ENCODE results near the gene NT5C.

Gene NT5C

GRCh38 chr17:75097865-75098264 is 33.7 kb downstream of the NT5C start:
- Histone ChIP-seq H3K9me3 (replicated peaks in 1 of 11) (no peaks in the 10 kb centered on the region), H4K20me1 (peaks cover 0 to 5% (median 0%) of the 10 kb centered on the region in 11 experiments; a peak in 2 of 22 replicates), H3K27me3 (no peaks in the 10 kb centered on the region), H3K36me3 (peaks cover 0 to 46% (median 11%) of the 10 kb centered on the region in 11 experiments; a peak in 15 of 22 replicates), H3K4me1 (peaks cover 11 to 55% (median 35%) of the 10 kb centered on the region in 10 experiments), H3K4me2 (no peak overlapping the region), H3K9ac (no peak overlapping the region), H3K27ac (no peak overlapping the region), H3K4me3 (no peak overlapping the region)
- no peak for TF ChIP-seq Cebpa-rat (IDR thresholded peaks at IDR 0.05)

DNA sequence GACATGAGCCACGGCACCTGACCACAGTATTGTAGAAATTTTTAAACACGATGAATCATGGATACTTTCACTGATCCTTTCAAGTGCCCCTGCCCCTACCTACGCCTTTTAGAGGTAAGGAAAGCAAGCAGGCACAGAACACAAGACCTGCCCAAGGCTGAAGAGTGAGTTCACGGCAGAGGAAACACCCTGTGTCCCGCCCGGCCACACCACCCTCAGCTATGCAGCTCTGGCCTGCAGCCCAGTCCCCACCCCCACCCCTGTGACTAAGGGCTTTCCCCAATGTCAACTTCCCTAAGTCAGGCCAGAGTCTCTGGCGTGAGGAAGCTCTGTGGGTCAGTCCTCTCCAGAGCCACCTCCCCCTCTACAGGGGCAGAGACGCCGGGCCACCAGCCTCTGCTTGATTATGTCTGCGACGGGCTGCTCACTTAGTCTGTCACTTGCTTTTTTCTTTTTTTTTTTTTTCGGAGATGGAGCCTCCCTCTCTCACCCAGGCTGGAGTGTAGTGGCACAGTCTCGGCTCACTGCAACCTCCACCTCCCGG is 35.4 kb downstream of the NT5C start:
- peak overlapping the region in 4 of 11 experiments; percentile 36 to 66 (median 45); a peak in 7 of 22 replicates for H3K27ac ChIP-seq
- no peak for TF ChIP-seq Cebpa-rat (IDR thresholded peaks at IDR 0.05)
- H3K4me3 ChIP-seq = no peak overlapping the region
- H3K4me2 ChIP-seq = peak overlapping the region in 8 of 11 experiments; percentile 28 to 84 (median 62); a peak in 14 of 22 replicates
- no peaks in the 10 kb centered on the region for H3K9me3 ChIP-seq (replicated peaks in 1 of 11)
- peaks cover 0 to 46% (median 11%) of the 10 kb centered on the region in 11 experiments; a peak in 15 of 22 replicates for H3K36me3 ChIP-seq
- peaks cover 0 to 58% (median 29%) of the 10 kb centered on the region in 10 experiments; a peak in 15 of 20 replicates for H3K4me1 ChIP-seq
- H4K20me1 ChIP-seq = peaks cover 0 to 13% (median 0%) of the 10 kb centered on the region in 11 experiments; a peak in 1 of 22 replicates
- H3K9ac ChIP-seq = peak overlapping the region in 1 of 11 experiments; percentile 47; a peak in 3 of 22 replicates
- no peaks in the 10 kb centered on the region for H3K27me3 ChIP-seq

DNA sequence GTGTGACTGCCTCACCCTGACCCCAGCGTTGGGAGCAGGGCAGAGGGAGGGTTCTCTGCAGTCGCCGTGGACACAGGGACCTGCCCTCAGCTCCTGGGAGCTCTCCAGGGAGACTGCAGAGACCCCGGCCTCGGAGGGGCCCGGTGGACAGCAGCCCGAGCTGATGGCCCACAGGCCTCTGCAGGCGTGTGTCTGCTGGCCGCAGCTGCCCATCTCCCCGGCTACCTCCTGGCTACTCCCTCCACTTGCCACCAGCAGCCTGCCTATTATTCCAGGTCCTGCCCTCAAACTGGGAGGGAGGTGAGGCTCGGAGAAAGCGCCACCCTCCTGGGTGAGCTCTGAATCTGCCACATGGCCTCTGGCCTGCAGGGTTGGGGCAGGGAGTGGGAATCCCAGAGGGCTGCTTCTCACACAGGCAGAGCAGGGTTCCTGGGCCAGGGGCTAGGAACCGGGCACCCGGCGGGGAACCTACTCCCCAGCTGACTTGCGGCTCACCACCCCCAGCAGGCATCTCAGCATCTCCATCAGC is 36.6 kb downstream of the NT5C start:
- Histone ChIP-seq H3K27me3 (no peaks in the 10 kb centered on the region), H3K4me1 (peaks cover 0 to 70% (median 33%) of the 10 kb centered on the region in 10 experiments; a peak in 15 of 20 replicates), H4K20me1 (peaks cover 0 to 12% (median 0%) of the 10 kb centered on the region in 11 experiments; a peak in 1 of 22 replicates), H3K4me3 (no peak overlapping the region), H3K36me3 (peaks cover 0 to 38% (median 3%) of the 10 kb centered on the region in 11 experiments; a peak in 15 of 22 replicates), H3K9me3 (replicated peaks in 1 of 11) (no peaks in the 10 kb centered on the region), H3K4me2 (peak overlapping the region in 3 of 11 experiments; percentile 4 to 55 (median 26); a peak in 7 of 22 replicates), H3K9ac (no peak overlapping the region), H3K27ac (peak overlapping the region in 4 of 11 experiments; percentile 6 to 25 (median 18); a peak in 3 of 22 replicates)
- TF ChIP-seq Cebpa-rat (IDR thresholded peaks at IDR 0.05) = no peak

DNA sequence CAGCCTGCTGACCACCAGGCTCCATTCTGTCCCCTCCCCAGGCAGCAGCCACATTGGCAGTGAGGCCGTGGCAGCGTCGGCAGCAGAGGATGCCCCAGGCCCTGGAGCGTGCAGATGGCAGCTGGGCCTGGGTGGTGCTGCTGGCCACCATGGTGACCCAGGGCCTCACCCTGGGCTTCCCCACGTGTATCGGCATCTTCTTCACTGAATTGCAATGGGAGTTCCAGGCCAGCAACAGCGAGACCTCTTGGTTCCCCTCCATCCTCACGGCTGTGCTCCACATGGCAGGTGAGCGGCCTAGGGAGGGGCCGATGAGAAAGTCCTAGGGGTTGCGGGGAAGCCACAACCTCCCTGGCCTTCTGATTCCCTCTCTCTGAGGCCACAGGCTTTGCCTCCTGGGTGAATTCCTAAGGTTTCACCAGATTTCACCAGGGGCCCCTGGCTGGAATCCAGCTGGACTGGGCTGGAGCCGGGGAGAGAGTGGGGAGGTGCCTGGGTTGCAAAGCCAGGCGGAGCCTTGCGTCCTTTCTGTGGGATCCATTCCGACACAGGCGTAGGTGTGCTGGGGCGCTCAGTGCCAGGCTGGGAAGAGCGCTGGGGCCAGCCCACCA is 37.9 kb downstream of the NT5C start:
- peaks cover 0 to 12% (median 0%) of the 10 kb centered on the region in 11 experiments; a peak in 1 of 22 replicates for H4K20me1 ChIP-seq
- no peak overlapping the region for H3K4me3 ChIP-seq
- peak overlapping the region in 5 of 11 experiments; percentile 52 to 95 (median 94); a peak in 8 of 22 replicates for H3K4me2 ChIP-seq
- H3K27ac ChIP-seq = peak overlapping the region in 1 of 11 experiments; percentile 43; a peak in 3 of 22 replicates
- H3K36me3 ChIP-seq = peaks cover 0 to 26% (median 0%) of the 10 kb centered on the region in 11 experiments; a peak in 11 of 22 replicates
- 0 out of 22 replicates have a peak, but pooled peaks cover 0 to under 1% (median 0%) of the 10 kb centered on the region in 11 experiments for H3K27me3 ChIP-seq
- H3K4me1 ChIP-seq = peaks cover 7 to 83% (median 45%) of the 10 kb centered on the region in 10 experiments
- TF ChIP-seq Cebpa-rat (IDR thresholded peaks at IDR 0.05) = no peak
- no peak overlapping the region; a peak in 1 of 22 replicates for H3K9ac ChIP-seq
- H3K9me3 ChIP-seq (replicated peaks in 1 of 11) = no peaks in the 10 kb centered on the region

DNA sequence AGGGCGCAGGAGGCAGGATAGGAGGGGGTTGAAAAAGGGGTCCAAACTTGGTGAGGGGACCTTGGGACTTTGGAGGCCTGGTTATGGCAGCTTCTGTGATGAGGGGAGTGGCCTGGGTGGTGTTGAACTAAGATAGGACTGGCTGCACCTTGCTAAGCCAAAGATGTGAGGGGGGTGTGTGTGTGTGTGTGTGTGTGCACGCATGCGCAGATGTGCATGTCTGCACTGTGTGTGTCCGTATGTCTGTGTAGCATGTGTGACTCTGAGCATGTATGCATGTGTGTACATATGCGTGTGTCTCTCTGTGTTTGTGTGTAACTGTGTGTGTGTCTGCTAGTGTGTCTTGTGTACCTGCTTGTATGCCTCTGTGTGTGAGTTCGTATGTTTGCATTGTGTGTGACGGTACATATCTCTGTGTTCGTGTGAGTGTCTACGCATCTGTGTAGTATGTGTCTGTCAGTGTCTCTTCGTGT is 39.7 kb downstream of the NT5C start:
- Histone ChIP-seq H3K27ac (peak overlapping the region in 2 of 11 experiments; percentile 22 to 27; a peak in 1 of 22 replicates), H3K36me3 (peaks cover 0 to 15% (median 0%) of the 10 kb centered on the region in 11 experiments; a peak in 8 of 22 replicates), H3K9ac (peak overlapping the region in 5 of 11 experiments; percentile 13 to 63 (median 55); a peak in 6 of 22 replicates), H3K4me3 (peak overlapping the region in 1 of 10 experiments; percentile 21; a peak in 1 of 20 replicates), H3K4me2 (peak overlapping the region in 5 of 11 experiments; percentile 48 to 95 (median 94); a peak in 8 of 22 replicates), H3K4me1 (peaks cover 21 to 94% (median 60%) of the 10 kb centered on the region in 10 experiments), H3K27me3 (peaks cover 0 to 5% (median 0%) of the 10 kb centered on the region in 11 experiments; a peak in 2 of 22 replicates), H3K9me3 (replicated peaks in 1 of 11) (no peaks in the 10 kb centered on the region), H4K20me1 (peaks cover 0 to 12% (median 0%) of the 10 kb centered on the region in 11 experiments; a peak in 1 of 22 replicates)
- TF ChIP-seq Cebpa-rat (IDR thresholded peaks at IDR 0.05) = no peak

DNA sequence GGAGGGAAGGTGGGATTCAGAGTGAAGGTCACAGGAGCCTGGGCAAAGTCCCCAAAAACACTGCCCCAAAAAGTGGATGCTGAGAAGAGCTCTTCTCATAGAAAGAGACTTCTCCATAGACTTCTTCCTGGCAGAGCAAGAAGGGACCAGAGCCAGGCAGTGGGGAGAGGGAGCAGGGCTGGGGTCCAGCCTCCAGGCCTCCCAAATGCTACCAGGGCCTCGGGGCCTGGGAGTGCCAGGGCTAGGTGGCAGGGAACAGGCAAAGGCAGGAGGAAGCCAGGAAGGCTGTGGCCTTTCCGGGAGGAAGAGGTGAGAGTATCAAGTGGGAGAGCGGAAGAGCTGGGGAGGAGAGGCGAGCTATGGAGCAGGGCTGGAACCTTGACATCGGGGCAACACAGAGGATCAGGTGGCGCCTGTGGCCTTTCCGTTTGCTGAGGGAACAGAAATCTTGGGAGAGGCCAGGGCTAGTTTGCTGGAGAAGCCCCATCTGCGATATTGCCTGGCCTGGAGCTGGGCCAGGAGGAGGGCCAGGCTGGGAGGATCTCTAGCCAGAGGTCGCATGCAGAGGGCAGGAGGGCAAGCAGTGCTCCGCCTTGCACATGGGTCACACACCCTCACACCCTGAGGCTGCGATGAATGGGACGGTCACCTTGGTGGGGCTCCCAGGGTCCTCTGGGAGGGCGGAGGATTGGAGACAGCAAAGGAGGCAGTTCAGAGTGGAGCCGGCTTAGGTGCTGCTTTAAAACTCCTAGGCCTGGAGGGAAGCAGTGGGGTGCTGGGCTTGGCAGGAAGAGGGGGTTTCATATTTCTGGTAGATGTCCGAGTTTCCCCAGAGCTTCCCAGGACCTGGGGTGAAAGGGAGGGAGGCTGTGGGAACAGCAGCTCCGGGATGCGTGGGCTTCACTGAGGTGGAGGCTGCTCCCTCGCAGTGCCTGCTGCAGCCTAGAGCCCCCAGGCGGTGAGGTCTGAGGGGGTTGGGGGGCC is 40.4 kb downstream of the NT5C start:
- peaks cover 0 to 15% (median 0%) of the 10 kb centered on the region in 11 experiments; a peak in 8 of 22 replicates for H3K36me3 ChIP-seq
- H4K20me1 ChIP-seq = peaks cover 0 to 12% (median 0%) of the 10 kb centered on the region in 11 experiments; a peak in 1 of 22 replicates
- TF ChIP-seq Cebpa-rat (IDR thresholded peaks at IDR 0.05) = no peak
- peak overlapping the region in 3 of 11 experiments; percentile 20 to 29 (median 27); a peak in 5 of 22 replicates for H3K27ac ChIP-seq
- peak overlapping the region in 6 of 11 experiments; percentile 15 to 63 (median 48); a peak in 8 of 22 replicates for H3K9ac ChIP-seq
- H3K27me3 ChIP-seq = peaks cover 0 to 5% (median 0%) of the 10 kb centered on the region in 11 experiments; a peak in 2 of 22 replicates
- peaks cover 22 to 94% (median 63%) of the 10 kb centered on the region in 10 experiments for H3K4me1 ChIP-seq
- peak overlapping the region in 1 of 10 experiments; percentile 21; a peak in 1 of 20 replicates for H3K4me3 ChIP-seq
- H3K4me2 ChIP-seq = peak overlapping the region in 5 of 11 experiments; percentile 48 to 95 (median 94); a peak in 9 of 22 replicates
- no peaks in the 10 kb centered on the region for H3K9me3 ChIP-seq (replicated peaks in 1 of 11)
